Activated CD8-positive, alpha-beta T cell treated with anti-CD3 and anti-CD28 coated beads for 36 hours (primary cell): ENCODE data around the gene RAB40C. TPM values are rescaled to one million over a fixed set of nuclear protein-coding genes. Genes with fewer than 3 reads are reported as not detected.
A peak's percentile ranks its signal among the peaks of the same experiment; 100 is the strongest.

Experiments
- ATAC-seq: fragments of 200-7000 bp; cut with Tn5 transposase; one replicate; pipeline ENCODE4 v1.10.0; 2021; ENCODE audit warnings: mild to moderate bottlenecking, moderate library complexity
- CTCF ChIA-PET: fragments of 350-600 bp; sonication (Branson Sonifier 250); formaldehyde crosslinking; loops from one replicate; lab custom pipeline; 2021; ENCODE audit warnings: antibody characterized with exemption; lab: Charles Lee
- POLR2A ChIA-PET: fragments of 350-600 bp; sonication (Branson Sonifier 250); formaldehyde crosslinking; loops from one replicate; lab custom pipeline; 2021; ENCODE audit warnings: antibody characterized with exemption; lab: Charles Lee
- DNase-seq: peaks from one replicate; pipeline ENCODE4 v3.0.0-alpha.2; 2020
- H3K27ac Mint-ChIP-seq: one replicate; pipeline ENCODE4 v1.8.0; 2021; ENCODE audit warnings: mild to moderate bottlenecking, mixed read lengths
- H3K27me3 Mint-ChIP-seq: one replicate; pipeline ENCODE4 v1.8.0; 2021; ENCODE audit warnings: mixed read lengths
- H3K36me3 Mint-ChIP-seq: one replicate; pipeline ENCODE4 v1.8.0; 2021; ENCODE audit warnings: low read depth, mixed read lengths
- H3K4me1 Mint-ChIP-seq: one replicate; pipeline ENCODE4 v1.8.0; 2021; ENCODE audit warnings: low read depth, mixed read lengths
- H3K4me3 Mint-ChIP-seq: one replicate; pipeline ENCODE4 v1.8.0; 2021; ENCODE audit warnings: mild to moderate bottlenecking, moderate library complexity, mixed read lengths
- H3K9me3 Mint-ChIP-seq: one replicate; pipeline ENCODE4 v1.8.0; 2021; ENCODE audit warnings: mixed read lengths
- CTCF ChIP-seq: fragments of 200-600 bp; IDR thresholded peaks from one replicate; pipeline ENCODE4 v1.8.0; 2022; ENCODE audit warnings: antibody characterized with exemption, mild to moderate bottlenecking
- intact Hi-C: fragments of 100-400 bp; cut with micrococcal nuclease; formaldehyde crosslinking; loops from one replicate; pipeline ENCODE4 v1.10.0; 2022
- total RNA-seq, 2 experiments: library from RNA; stranded (reverse); gene quantifications; one replicate each; pipeline ENCODE4 v1.2.3, GENCODE V29; 2021

Gene RAB40C
- total RNA-seq, 2 experiments from 2014 or later = 8.1 to 8.8 TPM

DNA sequence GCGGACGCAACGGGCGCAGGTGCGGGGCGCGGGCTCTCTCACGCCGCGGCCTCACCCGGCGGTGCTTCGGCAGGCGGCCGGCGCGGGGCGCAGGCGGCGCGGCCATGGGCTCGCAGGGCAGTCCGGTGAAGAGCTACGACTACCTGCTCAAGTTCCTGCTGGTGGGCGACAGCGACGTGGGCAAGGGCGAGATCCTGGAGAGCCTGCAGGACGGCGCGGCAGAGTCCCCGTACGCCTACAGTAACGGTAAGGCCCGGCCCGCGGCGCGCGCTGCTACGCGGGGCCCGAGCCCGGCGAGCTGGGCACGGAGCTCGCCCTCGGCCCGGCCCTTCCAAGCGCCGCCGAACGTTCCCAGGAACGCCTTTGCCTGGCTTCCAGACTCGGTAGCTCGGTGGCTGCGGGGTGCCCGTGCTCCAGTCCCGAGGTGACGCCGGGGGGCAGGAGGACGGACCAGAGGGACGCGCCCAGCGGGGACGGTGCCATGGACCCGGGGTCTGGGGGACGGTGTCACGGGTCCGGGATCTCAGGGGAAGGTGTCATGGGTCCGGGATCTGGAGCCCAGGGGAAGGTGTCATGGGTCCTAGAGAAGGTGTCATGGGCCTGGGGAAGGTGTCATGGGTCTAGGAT, 435 bp downstream of the RAB40C start:
- H3K36me3 Mint-ChIP-seq = peaks cover 13% of the 10 kb centered on the region
- CTCF ChIA-PET = no interaction called here
- POLR2A ChIA-PET = interaction anchor here (0.8 to 1.5 kb wide), 2 partner anchors 20 to 46 kb away, joined by 3 to 5 read pairs; partner anchors contain the start of gene METTL26
- H3K4me1 Mint-ChIP-seq = peaks cover 22% of the 10 kb centered on the region
- peak overlapping the region; percentile 83 for H3K4me3 Mint-ChIP-seq
- H3K27ac Mint-ChIP-seq = peak overlapping the region; percentile 63
- H3K9me3 Mint-ChIP-seq = no peaks in the 10 kb centered on the region
- ATAC-seq (no peak), DNase-seq (peak; percentile 36)
- H3K27me3 Mint-ChIP-seq = no peaks in the 10 kb centered on the region
- TF ChIP-seq CTCF = no peak
- intact Hi-C loops = no loop called here

DNA sequence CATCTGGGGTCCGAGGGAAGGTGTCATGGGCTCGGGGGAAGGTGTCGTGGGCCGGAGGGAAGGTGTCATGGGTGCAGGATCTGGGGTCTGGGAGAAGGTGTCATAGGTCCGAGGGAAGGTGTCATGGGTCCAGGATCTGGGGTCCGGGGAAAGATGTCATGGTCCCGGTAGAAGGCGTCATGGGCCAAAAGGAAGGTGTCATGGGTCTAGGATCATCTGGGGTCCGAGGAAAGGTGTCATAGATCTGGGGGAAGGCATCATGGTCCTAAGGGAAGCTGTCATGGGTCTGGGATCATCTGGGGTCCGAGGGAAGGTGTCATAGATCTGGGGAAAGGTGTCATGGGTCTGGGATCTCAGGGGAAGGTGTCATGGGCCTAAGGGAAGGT, 942 bp downstream of the RAB40C start:
- Mint-ChIP-seq H3K9me3 (no peaks in the 10 kb centered on the region), H3K4me3 (peak overlapping the region; percentile 83), H3K4me1 (peaks cover 22% of the 10 kb centered on the region), H3K27ac (peak overlapping the region; percentile 63), H3K36me3 (peaks cover 13% of the 10 kb centered on the region), H3K27me3 (no peaks in the 10 kb centered on the region)
- no peak for DNase-seq
- intact Hi-C loops = no loop called here
- TF ChIP-seq CTCF = no peak
- ChIA-PET CTCF (no interaction called here), POLR2A (interaction anchor here (0.8 to 1.5 kb wide), 2 partner anchors 20 to 46 kb away, joined by 3 to 5 read pairs; partner anchors contain the start of gene METTL26)
- no peak for ATAC-seq

GRCh38 chr16:591231-591630, 1.4 kb downstream of the RAB40C start:
- ChIA-PET CTCF (no interaction called here), POLR2A (interaction anchor here (1.5 kb wide), 1 partner anchor 45 kb away, joined by 5 read pairs; the partner anchor contains the start of gene METTL26)
- Mint-ChIP-seq H3K4me3 (peak overlapping the region; percentile 83), H3K9me3 (no peaks in the 10 kb centered on the region), H3K36me3 (peaks cover 13% of the 10 kb centered on the region), H3K4me1 (peaks cover 26% of the 10 kb centered on the region), H3K27me3 (no peaks in the 10 kb centered on the region), H3K27ac (peak overlapping the region; percentile 63)
- no peak for ATAC-seq
- DNase-seq = no peak
- intact Hi-C loops = no loop called here
- TF ChIP-seq CTCF = no peak

DNA sequence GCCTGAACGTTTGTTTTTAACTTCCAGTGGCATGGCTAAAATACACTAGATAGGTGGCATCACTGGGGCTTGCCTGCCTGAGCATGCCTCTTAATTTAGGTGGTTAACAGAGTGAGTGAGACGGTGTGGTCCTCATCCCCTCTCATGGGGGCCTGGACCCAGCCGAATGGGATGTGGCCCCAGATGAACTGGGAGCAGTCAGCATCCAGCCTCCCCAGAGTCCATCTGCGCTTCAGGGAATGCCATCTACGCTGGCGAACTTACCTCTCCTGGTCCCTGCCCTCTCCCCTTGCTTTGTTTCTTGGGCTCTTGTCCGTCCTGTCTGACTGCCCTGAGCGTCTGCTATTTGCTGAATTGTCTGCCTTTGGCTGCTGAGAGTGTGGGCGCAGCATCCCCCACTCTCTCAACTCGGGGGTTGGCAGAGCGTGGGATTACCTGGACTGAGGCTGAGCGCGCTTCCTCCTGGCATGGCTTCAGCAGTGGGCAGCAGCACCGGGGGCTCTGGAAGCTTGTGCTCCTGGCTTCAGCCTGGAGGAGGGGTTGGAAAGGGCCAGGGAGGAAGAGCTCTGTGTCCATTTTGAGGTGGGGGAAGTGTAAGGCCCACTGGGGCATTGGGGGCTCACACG, 2.1 kb downstream of the RAB40C start:
- H3K4me1 Mint-ChIP-seq = peaks cover 26% of the 10 kb centered on the region
- intact Hi-C loops = no loop called here

More for the DNA sequence above, 2.1 kb downstream of the RAB40C start:
- DNase-seq (no peak), ATAC-seq (no peak)
- Mint-ChIP-seq H3K36me3 (peaks cover 13% of the 10 kb centered on the region), H3K9me3 (no peaks in the 10 kb centered on the region), H3K4me3 (no peak overlapping the region), H3K27ac (no peak overlapping the region), H3K27me3 (no peaks in the 10 kb centered on the region)
- ChIA-PET CTCF (interaction anchor here (0.9 kb wide), 1 partner anchor 45 kb away, joined by 3 read pairs; the partner anchor contains the start of gene METTL26), POLR2A (no interaction called here)
- TF ChIP-seq CTCF = no peak
